WTC11 (cell line): Measurements from ENCODE around the gene TUBA4B.

ENCODE experiments used
- ATF1 ChIP-seq: sonication (generic); formaldehyde crosslinking; IDR thresholded peaks from 2 replicates; pipeline ENCODE4 v1.8.1; 2023; ENCODE audit warnings: mild to moderate bottlenecking, moderate library complexity, missing genetic modification reagents
- ETV6 ChIP-seq: sonication (generic); formaldehyde crosslinking; IDR thresholded peaks from 2 replicates; pipeline ENCODE4 v1.8.1; 2022; ENCODE audit warnings: mild to moderate bottlenecking, missing genetic modification reagents
- JUN ChIP-seq: sonication (generic); formaldehyde crosslinking; IDR thresholded peaks from 2 replicates; pipeline ENCODE4 v1.8.0; 2023; ENCODE audit warnings: mild to moderate bottlenecking, missing genetic modification reagents
- KAT7 ChIP-seq: sonication (generic); formaldehyde crosslinking; IDR thresholded peaks from 2 replicates; pipeline ENCODE4 v1.8.1; 2023; ENCODE audit warnings: missing genetic modification reagents, mild to moderate bottlenecking, borderline replicate concordance
- RELA ChIP-seq: sonication (generic); formaldehyde crosslinking; IDR thresholded peaks from 2 replicates; pipeline ENCODE4 v1.8.1; 2022; ENCODE audit warnings: missing genetic modification reagents, mild to moderate bottlenecking, borderline replicate concordance
- RORB ChIP-seq: fragments of 250-450 bp; sonication (Bioruptor Pico); IDR thresholded peaks from 2 replicates; pipeline ENCODE4 v1.9.0; 2021; ENCODE audit warnings: mild to moderate bottlenecking
- ZNF232 ChIP-seq: sonication (generic); formaldehyde crosslinking; IDR thresholded peaks from 2 replicates; pipeline ENCODE4 v1.8.0; 2022; ENCODE audit warnings: mild to moderate bottlenecking, missing genetic modification reagents
- TF ChIP-seq, protein P1 (sequence below): fragments of 200-600 bp; IDR thresholded peaks from 2 replicates; pipeline ENCODE4 v1.8.0; 2022; ENCODE audit warnings: antibody characterized with exemption
- TF ChIP-seq, protein P2 (sequence below): sonication (generic); formaldehyde crosslinking; IDR thresholded peaks from 2 replicates; pipeline ENCODE4 v1.8.1; 2022; ENCODE audit warnings: mild to moderate bottlenecking, missing genetic modification reagents, moderate library complexity, borderline replicate concordance
- TF ChIP-seq, protein P3 (sequence below): sonication (generic); formaldehyde crosslinking; IDR thresholded peaks from 2 replicates; pipeline ENCODE4 v1.8.0; 2022; ENCODE audit warnings: mild to moderate bottlenecking, missing genetic modification reagents
- TF ChIP-seq, protein P4 (sequence below): sonication (generic); formaldehyde crosslinking; IDR thresholded peaks from 2 replicates; pipeline ENCODE4 v1.8.0; 2022; ENCODE audit warnings: mild to moderate bottlenecking, missing genetic modification reagents
- TF ChIP-seq, protein P5 (sequence below): sonication (generic); formaldehyde crosslinking; IDR thresholded peaks from 2 replicates; pipeline ENCODE4 v1.8.1; 2022; ENCODE audit warnings: low read depth, mild to moderate bottlenecking, moderate library complexity, missing genetic modification reagents, borderline replicate concordance
- TF ChIP-seq, protein P6 (sequence below): sonication (generic); formaldehyde crosslinking; IDR thresholded peaks from 2 replicates; pipeline ENCODE4 v1.8.0; 2022; ENCODE audit warnings: mild to moderate bottlenecking, missing genetic modification reagents

DNA sequence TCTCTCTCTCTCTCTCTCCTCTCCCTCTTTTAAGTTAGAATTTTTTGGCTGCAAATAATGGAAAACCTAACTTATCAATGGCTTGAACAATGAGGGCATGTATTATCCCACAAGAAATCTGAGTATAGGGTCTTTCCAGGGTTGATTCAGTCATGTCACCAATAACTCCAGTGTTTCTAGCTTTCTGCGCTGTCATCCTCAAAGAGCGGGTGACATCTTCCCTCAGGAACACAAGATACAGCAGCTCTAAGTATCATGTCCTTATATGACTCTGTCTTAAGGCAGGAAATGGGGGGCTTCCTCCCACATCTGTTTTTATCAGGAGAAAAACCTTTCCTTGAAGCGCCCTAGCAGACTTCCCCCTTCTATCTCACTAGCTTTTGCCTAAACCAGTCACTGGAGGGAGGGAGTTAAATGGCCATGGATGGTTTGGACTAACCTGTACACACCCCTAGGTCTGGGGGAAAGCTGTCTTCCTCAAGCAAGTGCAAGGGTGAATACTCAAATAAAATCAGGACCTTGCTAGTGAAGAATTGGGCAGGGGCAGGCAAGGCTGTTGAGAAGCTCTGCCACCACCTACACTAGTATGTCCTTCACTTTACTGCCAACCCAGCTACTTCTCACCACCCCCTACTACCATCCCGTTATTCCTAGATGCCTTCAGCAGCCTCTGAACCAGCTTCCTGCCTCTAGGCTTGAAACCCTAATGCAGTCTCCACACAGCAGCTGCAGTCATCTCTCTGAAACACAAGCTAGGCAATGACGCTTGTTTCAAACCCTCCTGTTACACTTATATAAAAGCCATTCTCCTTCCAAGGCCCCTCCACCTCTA lies 8.2 kb downstream of the TUBA4B start:
- no peak for TF ChIP-seq KAT7 (CRISPR knock-in tag)
- TF ChIP-seq ATF1 (CRISPR knock-in tag): no peak
- TF ChIP-seq, protein P1, sequence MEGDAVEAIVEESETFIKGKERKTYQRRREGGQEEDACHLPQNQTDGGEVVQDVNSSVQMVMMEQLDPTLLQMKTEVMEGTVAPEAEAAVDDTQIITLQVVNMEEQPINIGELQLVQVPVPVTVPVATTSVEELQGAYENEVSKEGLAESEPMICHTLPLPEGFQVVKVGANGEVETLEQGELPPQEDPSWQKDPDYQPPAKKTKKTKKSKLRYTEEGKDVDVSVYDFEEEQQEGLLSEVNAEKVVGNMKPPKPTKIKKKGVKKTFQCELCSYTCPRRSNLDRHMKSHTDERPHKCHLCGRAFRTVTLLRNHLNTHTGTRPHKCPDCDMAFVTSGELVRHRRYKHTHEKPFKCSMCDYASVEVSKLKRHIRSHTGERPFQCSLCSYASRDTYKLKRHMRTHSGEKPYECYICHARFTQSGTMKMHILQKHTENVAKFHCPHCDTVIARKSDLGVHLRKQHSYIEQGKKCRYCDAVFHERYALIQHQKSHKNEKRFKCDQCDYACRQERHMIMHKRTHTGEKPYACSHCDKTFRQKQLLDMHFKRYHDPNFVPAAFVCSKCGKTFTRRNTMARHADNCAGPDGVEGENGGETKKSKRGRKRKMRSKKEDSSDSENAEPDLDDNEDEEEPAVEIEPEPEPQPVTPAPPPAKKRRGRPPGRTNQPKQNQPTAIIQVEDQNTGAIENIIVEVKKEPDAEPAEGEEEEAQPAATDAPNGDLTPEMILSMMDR: no peak
- TF ChIP-seq, protein P2, sequence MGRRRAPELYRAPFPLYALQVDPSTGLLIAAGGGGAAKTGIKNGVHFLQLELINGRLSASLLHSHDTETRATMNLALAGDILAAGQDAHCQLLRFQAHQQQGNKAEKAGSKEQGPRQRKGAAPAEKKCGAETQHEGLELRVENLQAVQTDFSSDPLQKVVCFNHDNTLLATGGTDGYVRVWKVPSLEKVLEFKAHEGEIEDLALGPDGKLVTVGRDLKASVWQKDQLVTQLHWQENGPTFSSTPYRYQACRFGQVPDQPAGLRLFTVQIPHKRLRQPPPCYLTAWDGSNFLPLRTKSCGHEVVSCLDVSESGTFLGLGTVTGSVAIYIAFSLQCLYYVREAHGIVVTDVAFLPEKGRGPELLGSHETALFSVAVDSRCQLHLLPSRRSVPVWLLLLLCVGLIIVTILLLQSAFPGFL (CRISPR knock-in tag): no peak
- TF ChIP-seq ZNF232: no peak
- TF ChIP-seq, protein P3, sequence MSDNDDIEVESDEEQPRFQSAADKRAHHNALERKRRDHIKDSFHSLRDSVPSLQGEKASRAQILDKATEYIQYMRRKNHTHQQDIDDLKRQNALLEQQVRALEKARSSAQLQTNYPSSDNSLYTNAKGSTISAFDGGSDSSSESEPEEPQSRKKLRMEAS (CRISPR knock-in tag): no peak
- TF ChIP-seq JUN: no peak
- TF ChIP-seq, protein P4, sequence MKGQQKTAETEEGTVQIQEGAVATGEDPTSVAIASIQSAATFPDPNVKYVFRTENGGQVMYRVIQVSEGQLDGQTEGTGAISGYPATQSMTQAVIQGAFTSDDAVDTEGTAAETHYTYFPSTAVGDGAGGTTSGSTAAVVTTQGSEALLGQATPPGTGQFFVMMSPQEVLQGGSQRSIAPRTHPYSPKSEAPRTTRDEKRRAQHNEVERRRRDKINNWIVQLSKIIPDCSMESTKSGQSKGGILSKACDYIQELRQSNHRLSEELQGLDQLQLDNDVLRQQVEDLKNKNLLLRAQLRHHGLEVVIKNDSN (CRISPR knock-in tag): no peak
- TF ChIP-seq, protein P5, sequence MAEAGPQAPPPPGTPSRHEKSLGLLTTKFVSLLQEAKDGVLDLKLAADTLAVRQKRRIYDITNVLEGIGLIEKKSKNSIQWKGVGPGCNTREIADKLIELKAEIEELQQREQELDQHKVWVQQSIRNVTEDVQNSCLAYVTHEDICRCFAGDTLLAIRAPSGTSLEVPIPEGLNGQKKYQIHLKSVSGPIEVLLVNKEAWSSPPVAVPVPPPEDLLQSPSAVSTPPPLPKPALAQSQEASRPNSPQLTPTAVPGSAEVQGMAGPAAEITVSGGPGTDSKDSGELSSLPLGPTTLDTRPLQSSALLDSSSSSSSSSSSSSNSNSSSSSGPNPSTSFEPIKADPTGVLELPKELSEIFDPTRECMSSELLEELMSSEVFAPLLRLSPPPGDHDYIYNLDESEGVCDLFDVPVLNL (CRISPR knock-in tag): no peak
- TF ChIP-seq, protein P6, sequence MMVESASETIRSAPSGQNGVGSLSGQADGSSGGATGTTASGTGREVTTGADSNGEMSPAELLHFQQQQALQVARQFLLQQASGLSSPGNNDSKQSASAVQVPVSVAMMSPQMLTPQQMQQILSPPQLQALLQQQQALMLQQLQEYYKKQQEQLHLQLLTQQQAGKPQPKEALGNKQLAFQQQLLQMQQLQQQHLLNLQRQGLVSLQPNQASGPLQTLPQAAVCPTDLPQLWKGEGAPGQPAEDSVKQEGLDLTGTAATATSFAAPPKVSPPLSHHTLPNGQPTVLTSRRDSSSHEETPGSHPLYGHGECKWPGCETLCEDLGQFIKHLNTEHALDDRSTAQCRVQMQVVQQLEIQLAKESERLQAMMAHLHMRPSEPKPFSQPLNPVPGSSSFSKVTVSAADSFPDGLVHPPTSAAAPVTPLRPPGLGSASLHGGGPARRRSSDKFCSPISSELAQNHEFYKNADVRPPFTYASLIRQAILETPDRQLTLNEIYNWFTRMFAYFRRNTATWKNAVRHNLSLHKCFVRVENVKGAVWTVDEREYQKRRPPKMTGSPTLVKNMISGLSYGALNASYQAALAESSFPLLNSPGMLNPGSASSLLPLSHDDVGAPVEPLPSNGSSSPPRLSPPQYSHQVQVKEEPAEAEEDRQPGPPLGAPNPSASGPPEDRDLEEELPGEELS (CRISPR knock-in tag): no peak
- TF ChIP-seq RELA (CRISPR knock-in tag): no peak
- TF ChIP-seq RORB (CRISPR knock-in tag): no peak
- TF ChIP-seq ETV6 (CRISPR knock-in tag): no peak
